ENCODE measurements around the gene EFL1. TPM values are rescaled to one million over a fixed set of nuclear protein-coding genes. Genes with fewer than 3 reads are reported as not detected.
A peak's percentile ranks its signal among the peaks of the same experiment; 100 is the strongest.
"Not testable (repeated sequence)": the region's sequence is repeated elsewhere in the genome, so short reads cannot be mapped to it uniquely, and the experiment has no call there.

The EFL1 gene
- total and polyA plus RNA-seq, 2 of the 4 experiments (the other 2 are of a cell fraction) = 10.1 to 24.6 TPM

DNA sequence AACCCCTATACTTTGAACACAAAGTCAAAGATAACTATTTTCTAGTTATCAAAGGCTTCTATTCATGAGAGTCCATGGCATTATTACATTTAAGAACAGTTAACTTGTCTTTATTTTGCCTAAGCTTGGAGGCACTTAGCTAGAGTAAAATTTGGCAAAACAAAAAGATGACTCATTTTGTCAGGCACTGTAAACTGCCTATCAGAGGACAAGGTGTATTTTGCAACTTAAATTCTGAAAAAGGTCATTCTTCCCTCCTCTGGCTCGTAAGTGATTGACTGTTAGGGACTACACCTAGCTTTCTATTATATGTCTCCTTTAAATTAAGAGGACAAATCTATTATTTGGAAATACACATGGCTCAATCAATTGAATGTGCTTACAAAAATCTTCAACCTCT, 69.1 kb downstream of the EFL1 start:
- H2BK5ac ChIP-seq (ENCODE audit: low read depth, low read length, poor library complexity, severe bottlenecking); H4K91ac ChIP-seq (ENCODE audit: insufficient read depth, low read depth, low read length); H3K4me3 ChIP-seq (ENCODE audit: insufficient read depth, low read depth, low read length); H2BK20ac ChIP-seq (ENCODE audit: low read depth, low read length); POLR2A ChIA-PET (ENCODE audit: unreplicated experiment); H3K79me1 ChIP-seq (ENCODE audit: low read depth in 1 of 2, low read length in 2 of 2); dilution Hi-C loops (cut with HindIII; ENCODE audit: low sequenced_read_pairs, unreplicated experiment); H2AFZ ChIP-seq (replicated peaks; ENCODE audit: low read length, poor library complexity); H3K4ac ChIP-seq (ENCODE audit: low read depth, low read length); H3K9ac ChIP-seq (ENCODE audit: low read depth, low read length); CTCF ChIA-PET; H3K9me3 ChIP-seq (ENCODE audit: control insufficient read depth, insufficient read depth, low read length); H4K8ac ChIP-seq (ENCODE audit: low read depth in 2 of 2, low read length in 2 of 2); H3K27ac ChIP-seq (ENCODE audit: insufficient read depth, low read length); H2AK5ac ChIP-seq (ENCODE audit: low read depth, low read length); H3K27me3 ChIP-seq (ENCODE audit: control insufficient read depth, insufficient read depth, low read length); intact Hi-C loops (cut with micrococcal nuclease); H2BK15ac ChIP-seq (ENCODE audit: low read depth, low read length); H3K4me1 ChIP-seq (ENCODE audit: control insufficient read depth, insufficient read depth, low read length); H3K4me2 ChIP-seq (ENCODE audit: low read depth, low read length); H4K20me1 ChIP-seq (ENCODE audit: insufficient read depth, low read length); H3K9me1 ChIP-seq (ENCODE audit: insufficient read depth, low read length); H4K5ac ChIP-seq (ENCODE audit: low read depth, low read length); H3K18ac ChIP-seq (ENCODE audit: low read depth, low read length); H2AK9ac ChIP-seq (replicated peaks; ENCODE audit: low read depth, low read length, poor library complexity); H2BK120ac ChIP-seq (ENCODE audit: low read depth, low read length); H3K36me3 ChIP-seq (ENCODE audit: control insufficient read depth, insufficient read depth, low read length); H3K14ac ChIP-seq (replicated peaks; ENCODE audit: low read depth, low read length); H3K23ac ChIP-seq (ENCODE audit: low read depth, low read length); H3K56ac ChIP-seq (ENCODE audit: extremely low read depth, insufficient read depth, low read length); DNase-seq; BruUV-seq (replicated peaks): not testable (repeated sequence)
- WGBS, 2 experiments (ENCODE audit: extremely low coverage in 2 of 2, insufficient read length in 1 of 2) = no CpG with 5 or more reads among the region's 1 CpG
- ATAC-seq (ENCODE audit: low read depth) = peak; percentile 54; the same call in 1 of the 2 replicates
- in situ Hi-C loops (cut with MboI; ENCODE audit: low sequenced_read_pairs) = loop anchor here (10.0 kb wide), 1 partner anchor 779 kb away; no protein-coding TSS in a partner anchor
